Panc1 (cell line): ENCODE results near the gene SORL1.

ENCODE experiments used
- POLR2AphosphoS5 ChIP-seq: IDR thresholded peaks from 2 replicates; pipeline ENCODE4 v1.6.1; 2012; ENCODE audit warnings: mild to moderate bottlenecking, low read depth, low read length, moderate library complexity
- TF ChIP-seq, protein P1 (sequence below), 2 experiments: IDR thresholded peaks; 2 replicates each; pipeline ENCODE4 v1.6.1; 2011 to 2012; ENCODE audit warnings: low read depth in 2 of 2, control low read depth in 1 of 2, low read length in 1 of 2, mild to moderate bottlenecking in 1 of 2, moderate library complexity in 1 of 2; ENCODE audit not compliant: insufficient read depth in 1 of 2
- TF ChIP-seq, protein P2 (sequence below): fragments of 450-650 bp; IDR thresholded peaks from 2 replicates; pipeline ENCODE4 v1.5.1; 2017; ENCODE audit warnings: mild to moderate bottlenecking

- TF ChIP-seq, protein P1, sequence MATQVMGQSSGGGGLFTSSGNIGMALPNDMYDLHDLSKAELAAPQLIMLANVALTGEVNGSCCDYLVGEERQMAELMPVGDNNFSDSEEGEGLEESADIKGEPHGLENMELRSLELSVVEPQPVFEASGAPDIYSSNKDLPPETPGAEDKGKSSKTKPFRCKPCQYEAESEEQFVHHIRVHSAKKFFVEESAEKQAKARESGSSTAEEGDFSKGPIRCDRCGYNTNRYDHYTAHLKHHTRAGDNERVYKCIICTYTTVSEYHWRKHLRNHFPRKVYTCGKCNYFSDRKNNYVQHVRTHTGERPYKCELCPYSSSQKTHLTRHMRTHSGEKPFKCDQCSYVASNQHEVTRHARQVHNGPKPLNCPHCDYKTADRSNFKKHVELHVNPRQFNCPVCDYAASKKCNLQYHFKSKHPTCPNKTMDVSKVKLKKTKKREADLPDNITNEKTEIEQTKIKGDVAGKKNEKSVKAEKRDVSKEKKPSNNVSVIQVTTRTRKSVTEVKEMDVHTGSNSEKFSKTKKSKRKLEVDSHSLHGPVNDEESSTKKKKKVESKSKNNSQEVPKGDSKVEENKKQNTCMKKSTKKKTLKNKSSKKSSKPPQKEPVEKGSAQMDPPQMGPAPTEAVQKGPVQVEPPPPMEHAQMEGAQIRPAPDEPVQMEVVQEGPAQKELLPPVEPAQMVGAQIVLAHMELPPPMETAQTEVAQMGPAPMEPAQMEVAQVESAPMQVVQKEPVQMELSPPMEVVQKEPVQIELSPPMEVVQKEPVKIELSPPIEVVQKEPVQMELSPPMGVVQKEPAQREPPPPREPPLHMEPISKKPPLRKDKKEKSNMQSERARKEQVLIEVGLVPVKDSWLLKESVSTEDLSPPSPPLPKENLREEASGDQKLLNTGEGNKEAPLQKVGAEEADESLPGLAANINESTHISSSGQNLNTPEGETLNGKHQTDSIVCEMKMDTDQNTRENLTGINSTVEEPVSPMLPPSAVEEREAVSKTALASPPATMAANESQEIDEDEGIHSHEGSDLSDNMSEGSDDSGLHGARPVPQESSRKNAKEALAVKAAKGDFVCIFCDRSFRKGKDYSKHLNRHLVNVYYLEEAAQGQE (IDR thresholded peaks at IDR 0.05; ENCODE audit: insufficient read depth in 1 of 2, low read depth in 2 of 2, low read length in 1 of 2), result no peak
- no peak for TF ChIP-seq POLR2AphosphoS5
- TF ChIP-seq, protein P2, sequence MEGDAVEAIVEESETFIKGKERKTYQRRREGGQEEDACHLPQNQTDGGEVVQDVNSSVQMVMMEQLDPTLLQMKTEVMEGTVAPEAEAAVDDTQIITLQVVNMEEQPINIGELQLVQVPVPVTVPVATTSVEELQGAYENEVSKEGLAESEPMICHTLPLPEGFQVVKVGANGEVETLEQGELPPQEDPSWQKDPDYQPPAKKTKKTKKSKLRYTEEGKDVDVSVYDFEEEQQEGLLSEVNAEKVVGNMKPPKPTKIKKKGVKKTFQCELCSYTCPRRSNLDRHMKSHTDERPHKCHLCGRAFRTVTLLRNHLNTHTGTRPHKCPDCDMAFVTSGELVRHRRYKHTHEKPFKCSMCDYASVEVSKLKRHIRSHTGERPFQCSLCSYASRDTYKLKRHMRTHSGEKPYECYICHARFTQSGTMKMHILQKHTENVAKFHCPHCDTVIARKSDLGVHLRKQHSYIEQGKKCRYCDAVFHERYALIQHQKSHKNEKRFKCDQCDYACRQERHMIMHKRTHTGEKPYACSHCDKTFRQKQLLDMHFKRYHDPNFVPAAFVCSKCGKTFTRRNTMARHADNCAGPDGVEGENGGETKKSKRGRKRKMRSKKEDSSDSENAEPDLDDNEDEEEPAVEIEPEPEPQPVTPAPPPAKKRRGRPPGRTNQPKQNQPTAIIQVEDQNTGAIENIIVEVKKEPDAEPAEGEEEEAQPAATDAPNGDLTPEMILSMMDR, result no peak
These were observed 4.0 kb downstream of the SORL1 start for GRCh38 chr11:121456151-121456550.
